ENCODE measurements around the gene RFX6.

GRCh38 chr6:116902634-116903033 lies 25.6 kb downstream of the RFX6 start:
- TF ChIP-seq CTCF (tag by site-specific recombination; IDR thresholded peaks at IDR 0.05) (no peak), ZNF423 (tag by site-specific recombination; IDR thresholded peaks at IDR 0.05) (no peak), ZNF76 (tag by site-specific recombination; IDR thresholded peaks at IDR 0.05; ENCODE audit: borderline replicate concordance, low read depth) (no peak), HOXD13 (CRISPR knock-in tag; IDR thresholded peaks at IDR 0.05; ENCODE audit: borderline replicate concordance) (no peak), ZBTB7A (tag by site-specific recombination; IDR thresholded peaks at IDR 0.05; ENCODE audit: low read depth) (no peak), ZNF501 (tag by site-specific recombination; IDR thresholded peaks at IDR 0.05) (no peak), ZNF416 (tag by site-specific recombination; IDR thresholded peaks at IDR 0.05) (no peak), ZNF121 (tag by site-specific recombination; IDR thresholded peaks at IDR 0.05) (no peak), REPIN1 (tag by site-specific recombination; IDR thresholded peaks at IDR 0.05; ENCODE audit: low read depth) (no peak), ZNF221 (tag by site-specific recombination; IDR thresholded peaks at IDR 0.05; ENCODE audit: borderline replicate concordance) (no peak), ZBTB11 (tag by site-specific recombination; conservative IDR thresholded peaks at IDR 0.05; ENCODE audit: low read depth) (no peak), YY1 (tag by site-specific recombination; IDR thresholded peaks at IDR 0.05) (no peak), ZNF175 (tag by site-specific recombination; IDR thresholded peaks at IDR 0.05) (no peak)

All from HEK293 (cell line).